HEK293 (cell line): ENCODE results near the gene NME3.

ENCODE experiments used
- CTCF ChIA-PET: fragments of 350-600 bp; formaldehyde crosslinking; extraction: SDS; loops from one replicate; lab custom pipeline; 2021; ENCODE audit warnings: antibody characterized with exemption; lab: Yijun Ruan, JAX
- POLR2A ChIA-PET: fragments of 300-600 bp; formaldehyde crosslinking; extraction: SDS; loops from one replicate; lab custom pipeline; 2020; ENCODE audit warnings: antibody characterized with exemption, inconsistent platforms; lab: Yijun Ruan, JAX
- H3K27ac ChIP-seq: fragments of 200-500 bp; sonication (Bioruptor generic); 2 replicates; pipeline ENCODE4 v1.5.1; 2014; ENCODE audit warnings: low read depth, low read length, control low read depth, inconsistent platforms; ENCODE audit errors: extremely low read depth
- H3K36me3 ChIP-seq, 2 experiments: fragments of 200-500 bp in 1 of 2; sonication (Bioruptor generic) in 1 of 2; 1 replicate in 1 of 2; 2 replicates in 1 of 2; pipeline ENCODE4 v1.5.1; 2014 to 2017; ENCODE audit warnings: inconsistent platforms in 2 of 2, low read length in 2 of 2; ENCODE audit not compliant: control insufficient read depth in 2 of 2, insufficient read depth in 1 of 2
- H3K4me1 ChIP-seq: fragments of 200-500 bp; sonication (Bioruptor generic); 2 replicates; pipeline ENCODE4 v1.5.1; 2014; ENCODE audit warnings: mild to moderate bottlenecking, low read length, inconsistent platforms; ENCODE audit not compliant: control insufficient read depth, insufficient read depth
- H3K4me3 ChIP-seq: 2 replicates; pipeline ENCODE4 v1.5.1; 2011; ENCODE audit warnings: low read depth, mild to moderate bottlenecking, control low read depth, low read length, moderate library complexity
- H3K9me3 ChIP-seq: fragments of 200-500 bp; sonication (Bioruptor generic); 2 replicates; pipeline ENCODE4 v1.5.1; 2014; ENCODE audit warnings: low read depth, low read length, inconsistent platforms; ENCODE audit not compliant: control insufficient read depth, insufficient read depth
- BCL11A ChIP-seq: fragments of 450-650 bp; formaldehyde crosslinking; IDR thresholded peaks from 2 replicates; pipeline ENCODE4 v1.5.1; 2016; ENCODE audit warnings: low read depth, missing biosample characterization, missing genetic modification characterization
- GFI1B ChIP-seq: fragments of 450-650 bp; formaldehyde crosslinking; IDR thresholded peaks from 2 replicates; pipeline ENCODE4 v1.5.1; 2016; ENCODE audit warnings: missing biosample characterization, missing genetic modification characterization
- KLF9 ChIP-seq: fragments of 450-650 bp; formaldehyde crosslinking; IDR thresholded peaks from 2 replicates; pipeline ENCODE4 v1.5.1; 2016; ENCODE audit warnings: missing biosample characterization, missing genetic modification characterization, low read depth
- MZF1 ChIP-seq: fragments of 450-650 bp; formaldehyde crosslinking; IDR thresholded peaks from 2 replicates; pipeline ENCODE4 v1.5.1; 2017; ENCODE audit warnings: missing biosample characterization, missing genetic modification characterization, borderline replicate concordance
- PRDM1 ChIP-seq: fragments of 450-650 bp; formaldehyde crosslinking; IDR thresholded peaks from 2 replicates; pipeline ENCODE4; 2016; ENCODE audit warnings: missing biosample characterization, missing genetic modification characterization
- YY2 ChIP-seq: fragments of 450-650 bp; formaldehyde crosslinking; IDR thresholded peaks from 2 replicates; pipeline ENCODE4 v1.5.1; 2016; ENCODE audit warnings: missing biosample characterization, missing genetic modification characterization
- ZNF157 ChIP-seq: fragments of 450-650 bp; formaldehyde crosslinking; IDR thresholded peaks from 2 replicates; pipeline ENCODE4 v1.5.1; 2016; ENCODE audit warnings: missing biosample characterization, missing genetic modification characterization
- ZNF416 ChIP-seq: fragments of 450-650 bp; formaldehyde crosslinking; IDR thresholded peaks from 2 replicates; pipeline ENCODE4 v1.5.1; 2016; ENCODE audit warnings: missing biosample characterization, missing genetic modification characterization
- ZNF544 ChIP-seq: fragments of 450-650 bp; formaldehyde crosslinking; IDR thresholded peaks from 2 replicates; pipeline ENCODE4 v1.5.0; 2017; ENCODE audit warnings: missing biosample characterization, missing genetic modification characterization
- ZNF600 ChIP-seq: fragments of 450-650 bp; formaldehyde crosslinking; IDR thresholded peaks from 2 replicates; pipeline ENCODE4 v1.5.1; 2016; ENCODE audit warnings: missing biosample characterization, missing genetic modification characterization
- ZNF654 ChIP-seq: fragments of 450-650 bp; formaldehyde crosslinking; IDR thresholded peaks from 2 replicates; pipeline ENCODE4 v1.5.1; 2016; ENCODE audit warnings: low read depth, missing biosample characterization, missing genetic modification characterization
- ZNF707 ChIP-seq: fragments of 450-650 bp; formaldehyde crosslinking; IDR thresholded peaks from 2 replicates; pipeline ENCODE4 v1.5.1; 2016; ENCODE audit warnings: missing biosample characterization, missing genetic modification characterization
- ZNF747 ChIP-seq: fragments of 450-650 bp; formaldehyde crosslinking; IDR thresholded peaks from 2 replicates; pipeline ENCODE4 v1.5.1; 2016; ENCODE audit warnings: missing biosample characterization, missing genetic modification characterization
- ZNF837 ChIP-seq: fragments of 450-650 bp; formaldehyde crosslinking; IDR thresholded peaks from 2 replicates; pipeline ENCODE4 v1.5.1; 2016; ENCODE audit warnings: missing biosample characterization, missing genetic modification characterization
- ZSCAN23 ChIP-seq: fragments of 450-650 bp; formaldehyde crosslinking; IDR thresholded peaks from 2 replicates; pipeline ENCODE4 v1.5.1; 2016; ENCODE audit warnings: missing biosample characterization, missing genetic modification characterization
- TF ChIP-seq, protein P1 (sequence below): fragments of 450-650 bp; formaldehyde crosslinking; IDR thresholded peaks from 2 replicates; pipeline ENCODE4 v1.5.1; 2016; ENCODE audit warnings: missing biosample characterization, missing genetic modification characterization
- TF ChIP-seq, protein P2 (sequence below): fragments of 450-650 bp; formaldehyde crosslinking; IDR thresholded peaks from 2 replicates; pipeline ENCODE4 v1.5.1; 2016; ENCODE audit warnings: missing biosample characterization, missing genetic modification characterization
- TF ChIP-seq, protein P3 (sequence below): fragments of 450-650 bp; formaldehyde crosslinking; IDR thresholded peaks from 2 replicates; pipeline ENCODE4 v1.5.1; 2016; ENCODE audit warnings: missing biosample characterization, missing genetic modification characterization
- TF ChIP-seq, protein P4 (sequence below): fragments of 450-650 bp; formaldehyde crosslinking; IDR thresholded peaks from 2 replicates; pipeline ENCODE4 v1.5.1; 2016; ENCODE audit warnings: missing biosample characterization, missing genetic modification characterization

Gene NME3

DNA sequence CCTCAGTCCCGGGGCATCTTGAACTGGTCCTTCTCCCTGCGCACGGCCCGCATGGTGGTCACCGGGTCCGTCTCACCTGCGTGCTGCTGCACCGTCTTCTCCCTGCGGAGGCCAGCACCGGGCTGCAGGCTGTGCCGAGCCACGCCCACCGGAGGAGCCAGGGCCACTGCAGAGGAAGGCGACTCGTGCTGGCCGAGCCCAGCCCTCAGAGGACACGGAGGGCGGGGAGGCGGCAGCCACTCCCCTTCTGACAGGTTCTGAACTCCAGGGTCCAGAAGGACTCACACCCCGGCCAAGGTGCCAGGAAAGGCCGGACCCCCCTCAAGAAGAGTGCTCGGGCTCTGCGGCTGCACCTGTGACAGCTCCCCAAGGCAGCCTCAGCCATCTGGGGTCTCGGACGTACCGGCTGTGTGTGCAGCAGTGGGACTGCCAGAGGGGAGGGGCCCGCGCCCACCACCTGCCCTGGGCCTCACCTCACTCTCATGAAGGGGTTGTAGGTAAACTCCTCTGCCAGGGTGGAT lies 38.0 kb upstream of the NME3 start:
- H3K27ac ChIP-seq = no peak overlapping the region
- TF ChIP-seq KLF9 = 0 out of 2 replicates have a peak, but pooled peaks have one; percentile 9
- no peak for TF ChIP-seq PRDM1 (tag by site-specific recombination)
- TF ChIP-seq ZNF747 (tag by site-specific recombination) = no peak
- TF ChIP-seq, protein P1, sequence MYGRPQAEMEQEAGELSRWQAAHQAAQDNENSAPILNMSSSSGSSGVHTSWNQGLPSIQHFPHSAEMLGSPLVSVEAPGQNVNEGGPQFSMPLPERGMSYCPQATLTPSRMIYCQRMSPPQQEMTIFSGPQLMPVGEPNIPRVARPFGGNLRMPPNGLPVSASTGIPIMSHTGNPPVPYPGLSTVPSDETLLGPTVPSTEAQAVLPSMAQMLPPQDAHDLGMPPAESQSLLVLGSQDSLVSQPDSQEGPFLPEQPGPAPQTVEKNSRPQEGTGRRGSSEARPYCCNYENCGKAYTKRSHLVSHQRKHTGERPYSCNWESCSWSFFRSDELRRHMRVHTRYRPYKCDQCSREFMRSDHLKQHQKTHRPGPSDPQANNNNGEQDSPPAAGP (tag by site-specific recombination) = no peak
- TF ChIP-seq MZF1 = no peak
- TF ChIP-seq ZNF707 (tag by site-specific recombination) = no peak
- peaks cover 21 to 59% of the 10 kb centered on the region in 2 experiments; a peak in 2 of 3 replicates for H3K36me3 ChIP-seq
- ChIA-PET POLR2A (no interaction called here), CTCF (no interaction called here)
- H3K9me3 ChIP-seq = no peaks in the 10 kb centered on the region
- no peaks in the 10 kb centered on the region for H3K4me1 ChIP-seq
- no peak overlapping the region for H3K4me3 ChIP-seq

DNA sequence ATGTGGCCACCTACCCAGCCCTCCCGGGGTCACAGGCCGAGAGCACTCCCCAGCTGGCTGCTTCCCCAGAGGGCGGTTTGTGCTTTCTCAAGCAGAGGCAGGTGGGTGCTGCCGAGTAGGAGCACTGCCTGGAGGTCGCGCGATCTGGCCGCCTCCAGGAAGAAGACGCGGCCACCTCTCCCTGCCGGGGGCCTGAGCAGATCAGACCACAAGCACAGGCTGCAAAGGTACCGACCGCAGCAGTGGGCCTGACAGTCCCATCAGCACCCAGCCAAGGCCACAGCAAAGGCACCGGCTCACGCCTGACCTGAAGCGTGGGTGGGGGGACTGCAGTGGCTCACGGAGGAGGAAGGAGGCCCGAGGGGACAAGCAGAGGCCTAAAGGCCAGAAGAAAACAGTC lies 37.3 kb upstream of the NME3 start:
- POLR2A ChIA-PET = no interaction called here
- no peak overlapping the region for H3K4me3 ChIP-seq
- H3K27ac ChIP-seq = no peak overlapping the region
- peaks cover 21 to 56% of the 10 kb centered on the region in 2 experiments; a peak in 2 of 3 replicates for H3K36me3 ChIP-seq
- H3K9me3 ChIP-seq = no peaks in the 10 kb centered on the region
- CTCF ChIA-PET = no interaction called here
- H3K4me1 ChIP-seq = no peaks in the 10 kb centered on the region
- no peak for TF ChIP-seq ZSCAN23 (tag by site-specific recombination)
- TF ChIP-seq GFI1B (tag by site-specific recombination) = no peak
- no peak for TF ChIP-seq ZNF157 (tag by site-specific recombination)
- no peak for TF ChIP-seq BCL11A
- TF ChIP-seq, protein P2, sequence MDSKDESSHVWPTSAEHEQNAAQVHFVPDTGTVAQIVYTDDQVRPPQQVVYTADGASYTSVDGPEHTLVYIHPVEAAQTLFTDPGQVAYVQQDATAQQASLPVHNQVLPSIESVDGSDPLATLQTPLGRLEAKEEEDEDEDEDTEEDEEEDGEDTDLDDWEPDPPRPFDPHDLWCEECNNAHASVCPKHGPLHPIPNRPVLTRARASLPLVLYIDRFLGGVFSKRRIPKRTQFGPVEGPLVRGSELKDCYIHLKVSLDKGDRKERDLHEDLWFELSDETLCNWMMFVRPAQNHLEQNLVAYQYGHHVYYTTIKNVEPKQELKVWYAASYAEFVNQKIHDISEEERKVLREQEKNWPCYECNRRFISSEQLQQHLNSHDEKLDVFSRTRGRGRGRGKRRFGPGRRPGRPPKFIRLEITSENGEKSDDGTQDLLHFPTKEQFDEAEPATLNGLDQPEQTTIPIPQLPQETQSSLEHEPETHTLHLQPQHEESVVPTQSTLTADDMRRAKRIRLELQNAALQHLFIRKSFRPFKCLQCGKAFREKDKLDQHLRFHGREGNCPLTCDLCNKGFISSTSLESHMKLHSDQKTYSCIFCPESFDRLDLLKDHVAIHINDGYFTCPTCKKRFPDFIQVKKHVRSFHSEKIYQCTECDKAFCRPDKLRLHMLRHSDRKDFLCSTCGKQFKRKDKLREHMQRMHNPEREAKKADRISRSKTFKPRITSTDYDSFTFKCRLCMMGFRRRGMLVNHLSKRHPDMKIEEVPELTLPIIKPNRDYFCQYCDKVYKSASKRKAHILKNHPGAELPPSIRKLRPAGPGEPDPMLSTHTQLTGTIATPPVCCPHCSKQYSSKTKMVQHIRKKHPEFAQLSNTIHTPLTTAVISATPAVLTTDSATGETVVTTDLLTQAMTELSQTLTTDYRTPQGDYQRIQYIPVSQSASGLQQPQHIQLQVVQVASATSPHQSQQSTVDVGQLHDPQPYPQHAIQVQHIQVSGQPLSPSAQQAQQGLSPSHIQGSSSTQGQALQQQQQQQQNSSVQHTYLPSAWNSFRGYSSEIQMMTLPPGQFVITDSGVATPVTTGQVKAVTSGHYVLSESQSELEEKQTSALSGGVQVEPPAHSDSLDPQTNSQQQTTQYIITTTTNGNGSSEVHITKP (tag by site-specific recombination) = no peak
- TF ChIP-seq, protein P3, sequence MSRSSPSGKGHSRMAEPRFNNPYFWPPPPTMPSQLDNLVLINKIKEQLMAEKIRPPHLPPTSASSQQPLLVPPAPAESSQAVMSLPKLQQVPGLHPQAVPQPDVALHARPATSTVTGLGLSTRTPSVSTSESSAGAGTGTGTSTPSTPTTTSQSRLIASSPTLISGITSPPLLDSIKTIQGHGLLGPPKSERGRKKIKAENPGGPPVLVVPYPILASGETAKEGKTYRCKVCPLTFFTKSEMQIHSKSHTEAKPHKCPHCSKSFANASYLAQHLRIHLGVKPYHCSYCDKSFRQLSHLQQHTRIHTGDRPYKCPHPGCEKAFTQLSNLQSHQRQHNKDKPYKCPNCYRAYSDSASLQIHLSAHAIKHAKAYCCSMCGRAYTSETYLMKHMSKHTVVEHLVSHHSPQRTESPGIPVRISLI = no peak
- TF ChIP-seq, protein P4, sequence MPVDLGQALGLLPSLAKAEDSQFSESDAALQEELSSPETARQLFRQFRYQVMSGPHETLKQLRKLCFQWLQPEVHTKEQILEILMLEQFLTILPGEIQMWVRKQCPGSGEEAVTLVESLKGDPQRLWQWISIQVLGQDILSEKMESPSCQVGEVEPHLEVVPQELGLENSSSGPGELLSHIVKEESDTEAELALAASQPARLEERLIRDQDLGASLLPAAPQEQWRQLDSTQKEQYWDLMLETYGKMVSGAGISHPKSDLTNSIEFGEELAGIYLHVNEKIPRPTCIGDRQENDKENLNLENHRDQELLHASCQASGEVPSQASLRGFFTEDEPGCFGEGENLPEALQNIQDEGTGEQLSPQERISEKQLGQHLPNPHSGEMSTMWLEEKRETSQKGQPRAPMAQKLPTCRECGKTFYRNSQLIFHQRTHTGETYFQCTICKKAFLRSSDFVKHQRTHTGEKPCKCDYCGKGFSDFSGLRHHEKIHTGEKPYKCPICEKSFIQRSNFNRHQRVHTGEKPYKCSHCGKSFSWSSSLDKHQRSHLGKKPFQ (tag by site-specific recombination) = no peak
- no peak for TF ChIP-seq ZNF416
- TF ChIP-seq YY2 (tag by site-specific recombination) = no peak
- no peak for TF ChIP-seq ZNF654 (tag by site-specific recombination)
- no peak for TF ChIP-seq ZNF837 (tag by site-specific recombination)
- no peak for TF ChIP-seq ZNF544
- TF ChIP-seq ZNF600 = no peak
